HG02981 (cell line): ENCODE data around the gene DNAJB6.

Experiments
- ATAC-seq: cut with Tn5 transposase; IDR thresholded peaks from one replicate; pipeline ENCODE4 v1.9.1; 2021; ENCODE audit warnings: mild to moderate bottlenecking, moderate library complexity; ENCODE audit not compliant: unreplicated experiment

DNAJB6 gene

DNA sequence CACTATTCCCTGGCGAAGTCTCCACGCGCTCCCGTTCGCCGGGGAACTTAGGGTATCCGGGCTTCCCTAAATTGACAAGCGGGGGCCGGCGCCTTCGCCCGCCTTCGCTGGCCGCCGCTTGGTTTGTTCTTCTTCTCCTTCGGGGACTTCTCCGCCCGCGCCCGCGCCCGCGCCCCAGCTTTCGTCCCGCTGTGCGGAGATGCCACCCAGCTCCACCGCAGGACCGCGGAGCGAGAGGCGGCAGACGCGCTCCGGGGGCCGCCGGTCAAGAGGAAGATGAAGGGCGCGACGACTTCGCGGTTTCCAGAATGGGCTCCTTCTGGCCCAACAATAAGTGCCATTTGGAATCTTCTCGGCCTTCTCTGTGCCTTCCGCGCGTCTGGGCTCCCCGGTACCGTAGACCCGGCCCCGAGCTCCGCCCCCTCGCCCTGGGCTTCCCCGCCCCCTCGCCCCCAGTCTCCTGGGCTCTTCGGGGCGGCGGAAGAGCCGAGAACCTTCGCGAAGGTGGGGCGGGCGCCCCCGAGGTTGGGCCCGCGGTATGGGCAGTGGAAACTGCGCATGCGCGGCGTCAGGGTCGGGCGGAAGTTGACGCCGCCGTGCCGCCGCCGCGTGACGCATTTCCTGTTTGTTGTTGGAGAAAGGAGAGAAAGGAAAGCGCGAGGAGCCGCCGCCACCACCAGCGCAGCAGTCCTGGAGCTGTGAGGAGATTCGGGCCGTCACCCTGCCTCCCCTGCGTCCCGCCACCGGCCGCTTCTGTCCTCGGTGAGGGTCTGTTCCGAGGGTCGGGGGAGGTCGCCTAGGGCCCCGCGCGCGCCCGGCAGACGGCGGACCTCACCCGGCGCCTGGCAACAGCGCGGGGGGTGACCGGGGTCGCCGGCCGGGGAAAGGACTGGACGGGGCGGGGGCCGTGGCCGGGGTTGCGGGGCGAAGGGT lies at the start of gene DNAJB6:
TSS of gene DNAJB6 (plus strand) at position 622 of the 933 bp plus-strand sequence. CDS start 21,569 bp downstream, outside the sequence.
- ATAC-seq: peak; percentile 67

DNA sequence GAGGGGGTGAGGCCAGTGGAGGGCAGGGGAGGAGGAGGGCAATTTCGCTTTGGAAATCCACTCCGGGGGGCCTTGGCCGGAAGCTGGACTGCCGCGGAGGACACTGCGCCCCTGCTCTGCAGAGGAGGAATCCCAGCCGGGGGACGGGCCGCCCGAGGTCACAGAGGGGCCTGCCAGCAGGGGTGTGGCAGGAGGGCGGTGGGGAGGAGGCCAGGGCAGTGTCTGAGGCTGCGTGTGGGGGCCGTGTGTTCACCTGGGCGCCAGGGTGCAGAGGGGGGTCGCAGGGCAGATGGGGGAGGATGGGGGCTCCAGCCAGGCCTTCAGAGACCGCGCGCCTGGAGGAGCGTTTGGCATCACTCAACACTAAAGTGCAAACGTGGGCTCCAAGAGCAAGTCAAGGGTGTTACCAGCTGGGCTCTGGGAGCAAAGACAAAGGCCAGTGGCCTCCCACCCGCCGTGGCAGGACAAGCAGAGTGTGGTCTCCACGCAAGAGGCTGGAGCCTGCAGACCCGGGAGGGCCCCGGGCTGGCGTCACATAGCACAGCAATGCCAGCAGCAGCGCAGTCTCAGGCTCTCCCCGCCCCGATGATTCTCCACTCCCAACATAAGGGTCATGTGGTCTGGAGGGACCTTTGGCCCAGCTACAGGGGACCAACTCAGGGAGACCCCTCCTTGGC lies 45.3 kb upstream of the DNAJB6 start:
- ATAC-seq: no peak

DNA sequence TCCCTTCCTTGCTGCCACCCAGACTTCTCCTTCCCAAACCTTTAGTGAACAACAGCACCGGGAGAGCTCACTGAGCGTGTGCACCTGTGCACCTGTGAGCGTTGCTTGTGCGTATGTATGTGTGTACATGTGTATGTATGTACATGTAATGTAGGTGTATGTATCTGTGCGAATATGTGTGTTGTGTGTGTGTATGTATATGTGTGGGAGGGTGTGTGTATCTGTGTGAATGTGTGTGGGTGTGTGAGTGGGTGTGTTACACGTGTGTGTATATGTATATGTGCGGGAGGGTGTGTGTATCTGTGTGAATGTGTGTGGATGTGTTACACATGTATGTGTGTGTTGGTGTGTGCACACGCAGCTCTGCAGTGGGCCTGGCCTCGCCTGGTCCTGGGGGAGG lies 44.5 kb upstream of the DNAJB6 start:
- no peak for ATAC-seq

DNA sequence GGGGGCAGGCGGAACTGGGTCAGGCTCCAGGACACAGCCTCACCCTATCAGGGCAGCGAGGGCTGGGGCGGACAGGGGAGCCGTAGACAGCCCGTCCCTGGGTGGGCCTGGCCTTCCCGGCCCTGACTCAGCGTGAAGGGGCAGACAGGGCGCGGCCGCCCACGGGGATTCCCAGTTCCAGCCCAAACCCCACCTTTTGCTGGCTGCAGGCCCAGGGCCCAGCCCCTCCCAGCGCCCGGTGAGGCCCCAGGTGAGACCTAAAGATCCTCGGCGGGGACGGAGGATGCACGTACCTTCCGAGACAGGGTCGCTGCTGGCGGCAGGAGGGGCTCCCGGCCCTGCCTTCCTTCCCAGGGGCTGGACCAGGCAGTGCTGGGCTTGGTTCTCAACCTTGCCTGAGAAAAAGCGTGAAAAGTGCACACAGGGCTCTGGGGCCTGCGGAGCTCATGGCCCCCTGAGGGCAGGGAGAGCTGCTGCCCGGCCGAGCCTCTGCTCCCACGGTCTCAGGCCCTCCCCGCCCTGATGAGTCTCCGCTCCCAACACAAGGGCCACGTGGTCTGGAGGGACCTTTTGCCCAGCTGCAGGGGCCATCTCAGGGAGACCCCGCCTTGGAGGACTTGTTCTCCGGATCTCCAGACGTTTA lies 43.9 kb upstream of the DNAJB6 start:
- no peak for ATAC-seq

DNA sequence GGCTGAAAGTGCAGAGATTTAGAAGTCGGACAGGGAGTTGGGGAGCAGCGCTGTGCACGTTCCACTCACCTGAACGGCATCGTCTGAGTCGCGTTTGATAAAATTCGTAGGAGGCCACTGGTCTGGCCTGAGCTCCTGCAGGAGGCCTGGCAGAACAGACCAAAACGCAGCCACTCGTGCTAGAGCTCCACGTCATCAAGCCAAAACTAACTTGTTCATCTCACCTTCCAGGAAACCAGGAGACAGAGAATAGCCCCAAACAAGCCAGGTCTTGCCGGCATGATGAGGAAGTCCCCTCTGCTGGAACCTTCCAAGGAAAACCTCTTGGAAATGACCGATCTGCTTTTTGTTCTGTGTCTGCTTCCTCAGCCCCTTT lies 43.4 kb upstream of the DNAJB6 start:
- ATAC-seq: no peak

DNA sequence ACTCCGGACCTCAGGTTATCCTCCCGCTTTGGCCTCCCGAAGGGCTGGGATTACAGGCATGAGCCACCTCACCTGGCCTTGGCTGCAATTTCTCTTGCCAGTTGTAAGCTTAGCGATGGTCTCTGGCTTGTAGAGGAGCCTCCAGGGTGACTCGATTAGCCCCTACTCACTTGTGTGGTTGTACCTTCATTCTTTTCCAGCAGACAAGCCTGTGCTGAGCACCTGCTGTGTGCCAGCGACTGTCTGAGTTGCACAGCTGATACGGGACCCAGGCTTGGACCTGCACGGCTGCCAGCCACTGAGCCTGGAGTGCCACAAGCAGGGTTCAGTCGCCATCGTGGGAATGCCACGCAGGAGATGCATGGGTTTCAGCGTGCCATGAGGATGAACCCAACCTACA lies 42.0 kb upstream of the DNAJB6 start:
- ATAC-seq: no peak

DNA sequence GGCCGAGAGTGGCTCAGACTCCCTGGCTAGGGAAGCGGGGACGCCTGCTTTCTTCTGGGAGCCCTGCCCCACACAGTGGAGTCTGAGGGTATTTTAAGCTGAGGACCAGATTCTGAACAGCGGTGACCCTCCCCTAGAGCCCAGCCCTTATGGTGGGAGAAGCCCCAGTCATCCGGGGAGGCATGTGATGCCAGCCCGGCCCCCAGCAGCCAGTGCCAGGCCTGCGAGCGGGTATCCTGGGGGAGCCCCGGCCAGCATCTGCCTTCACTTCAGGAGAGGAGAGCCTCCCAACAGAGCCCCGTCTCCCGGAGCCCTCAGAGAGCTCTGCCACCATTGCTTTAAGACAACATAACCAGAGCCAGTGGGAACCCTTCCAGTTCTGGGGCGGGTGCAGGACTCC lies 41.5 kb upstream of the DNAJB6 start:
- ATAC-seq: no peak

DNA sequence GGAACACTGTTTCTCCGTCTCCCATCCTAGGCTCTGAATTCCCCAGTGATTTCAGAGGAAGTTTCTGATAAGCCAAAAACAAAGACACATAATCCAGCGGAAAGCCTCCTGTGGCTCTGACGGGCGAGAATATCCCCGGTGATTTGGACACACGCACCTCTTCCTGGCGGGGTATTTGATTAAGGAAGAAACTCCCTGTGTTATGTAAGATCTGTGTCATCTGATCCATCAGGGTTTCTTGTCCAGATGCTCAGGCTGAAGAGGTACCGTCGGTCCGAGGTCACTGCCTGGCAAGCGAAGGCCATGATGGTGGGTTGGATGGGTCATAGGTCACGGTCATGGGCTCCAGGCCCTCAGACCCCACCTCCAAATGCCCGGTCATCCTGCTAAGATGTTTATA lies 39.6 kb upstream of the DNAJB6 start:
- ATAC-seq: no peak

DNA sequence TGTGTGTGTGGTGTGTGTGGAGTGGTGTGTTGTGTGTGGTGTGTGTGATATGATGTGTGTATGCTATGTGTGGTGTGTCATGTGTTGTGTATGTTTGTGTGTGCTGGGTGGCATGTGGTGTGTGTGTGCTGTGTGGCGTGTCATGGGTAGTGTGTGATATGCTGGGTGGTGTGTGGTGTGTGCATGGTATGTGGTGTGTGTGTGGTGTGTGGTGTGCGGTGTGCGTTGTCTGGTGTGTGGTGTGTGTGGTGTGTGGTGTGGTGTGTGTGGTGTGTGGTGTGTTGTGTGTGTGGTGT lies 37.5 kb upstream of the DNAJB6 start:
- ATAC-seq: no peak

DNA sequence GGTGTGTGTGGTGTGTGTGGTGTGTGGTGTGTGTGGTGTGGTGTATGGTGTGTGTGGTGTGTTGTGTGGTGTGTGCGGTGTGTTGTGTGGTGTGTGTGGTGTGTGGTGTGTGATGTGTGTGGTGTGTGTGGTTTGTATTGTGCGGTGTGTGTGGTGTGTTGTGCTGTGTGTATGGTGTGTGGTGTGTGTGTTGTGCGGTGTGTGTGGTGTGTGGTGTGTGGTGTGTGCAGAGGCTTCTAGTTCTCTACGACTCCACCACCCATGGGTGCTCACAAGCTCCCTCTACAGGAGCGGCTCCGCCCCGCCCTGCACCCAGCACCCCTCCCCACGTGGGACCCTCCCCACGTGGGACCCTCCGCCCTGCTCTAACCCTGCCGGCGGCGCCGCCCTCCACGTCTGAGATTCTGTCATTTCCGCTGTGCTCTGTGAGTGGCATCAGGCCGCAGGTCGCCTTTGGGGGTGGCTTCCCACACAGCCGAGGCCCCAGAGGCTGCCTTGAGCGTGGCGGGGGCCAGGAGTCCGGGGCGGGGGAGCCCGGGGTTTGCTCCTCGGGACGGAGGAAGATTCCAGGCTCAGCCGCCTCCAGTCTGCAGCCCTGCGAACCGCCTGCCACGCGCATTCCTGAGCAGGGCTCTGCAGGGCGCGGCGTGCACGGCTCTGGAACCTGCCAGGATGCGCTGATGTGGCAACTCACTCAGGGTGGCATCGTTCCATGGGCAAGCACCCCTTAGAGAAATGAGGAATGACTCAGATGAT lies 37.0 kb upstream of the DNAJB6 start:
- no peak for ATAC-seq

DNA sequence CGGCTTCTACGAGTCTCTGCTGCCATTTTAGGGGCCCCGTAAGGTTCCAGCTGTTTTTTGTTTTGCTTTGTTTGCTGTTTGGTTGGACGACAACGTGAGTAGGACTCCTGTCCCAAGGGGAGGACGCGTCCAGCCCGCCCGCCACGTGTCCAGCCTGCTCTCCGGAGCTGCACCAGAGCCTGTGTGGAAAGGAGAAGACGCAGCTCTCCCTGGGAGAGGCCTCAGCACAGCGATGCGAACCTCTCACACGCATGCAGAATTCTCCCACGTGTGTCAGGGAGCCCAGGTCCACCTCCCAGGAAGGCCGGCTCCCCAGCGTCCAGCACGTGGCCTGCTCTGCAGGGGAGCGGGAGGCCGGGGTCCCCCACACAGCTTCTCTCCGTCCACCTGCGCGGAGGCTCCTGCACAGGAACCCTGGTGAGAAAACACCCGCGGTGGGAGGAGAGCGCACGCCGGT lies 36.4 kb upstream of the DNAJB6 start:
- ATAC-seq: no peak

DNA sequence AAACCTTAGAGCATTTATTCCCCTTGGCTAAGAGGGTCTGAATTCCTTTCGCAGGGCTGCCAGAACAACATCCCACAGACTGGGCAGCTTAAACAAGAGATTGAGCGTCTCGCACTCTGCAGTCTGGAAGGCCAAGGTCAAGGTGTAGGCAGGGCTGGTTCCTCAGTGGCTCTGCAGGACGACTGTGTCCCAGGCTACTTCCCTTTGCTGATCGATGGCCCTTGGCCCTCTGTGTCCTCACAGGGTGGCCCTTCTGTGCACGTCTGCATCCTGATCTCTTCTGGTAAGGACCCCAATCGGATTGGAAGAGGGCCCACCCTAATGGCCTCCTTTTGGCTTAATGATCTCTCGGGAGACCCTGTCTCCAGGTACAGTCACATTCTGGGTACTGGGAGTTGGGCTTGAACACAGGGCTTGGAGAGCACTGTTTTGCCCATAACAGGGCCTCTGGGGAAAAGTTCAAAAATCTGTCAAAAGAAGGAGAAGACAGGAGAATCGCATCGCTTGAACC lies 35.1 kb upstream of the DNAJB6 start:
- peak; percentile 1 for ATAC-seq

DNA sequence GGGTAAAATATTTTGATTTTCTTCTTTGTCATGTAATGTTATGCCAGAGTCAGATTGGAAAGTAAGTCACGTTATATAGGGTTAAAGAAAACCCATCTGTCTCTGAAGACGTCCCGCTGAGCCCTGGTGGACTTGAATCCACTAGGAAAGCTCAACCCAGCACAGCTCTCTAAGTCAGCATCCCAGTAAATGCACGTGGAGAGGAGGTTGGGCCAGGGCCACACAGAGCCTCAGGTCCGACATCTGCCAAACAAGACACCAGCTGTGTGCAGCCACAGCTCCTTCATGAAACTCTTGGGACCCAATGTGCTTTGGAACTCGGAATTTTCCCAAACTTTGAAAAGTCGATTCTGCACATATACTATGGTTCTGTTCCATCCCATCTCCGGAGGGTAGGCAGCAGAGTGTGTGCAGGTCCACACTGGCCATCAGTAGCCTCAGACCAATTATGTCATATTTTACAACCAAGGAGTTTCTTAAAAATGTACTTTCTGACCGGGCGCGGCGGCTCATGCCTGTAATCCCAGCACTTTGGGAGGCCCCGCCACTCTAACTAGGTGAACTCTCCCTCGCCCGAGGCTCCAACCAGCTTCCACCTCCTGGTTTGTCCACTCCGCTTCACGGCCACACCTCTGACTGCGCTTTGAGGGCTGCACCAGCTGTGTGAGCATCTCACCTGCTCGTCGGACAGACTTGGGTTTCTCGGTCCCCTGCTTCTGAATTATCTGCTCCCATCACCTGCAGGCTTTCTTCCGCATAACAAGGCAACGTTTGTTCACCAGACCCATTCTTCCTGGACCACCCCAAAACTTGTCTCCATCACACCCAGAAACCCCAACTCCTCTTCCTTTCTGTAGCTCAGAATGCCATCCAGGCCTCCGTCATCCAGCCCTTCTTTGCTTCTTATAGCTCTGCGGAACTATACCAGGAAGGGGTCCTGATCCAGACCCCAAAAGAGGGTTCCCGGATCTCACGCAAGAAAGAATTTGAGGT lies 29.7 kb upstream of the DNAJB6 start:
- ATAC-seq: no peak

DNA sequence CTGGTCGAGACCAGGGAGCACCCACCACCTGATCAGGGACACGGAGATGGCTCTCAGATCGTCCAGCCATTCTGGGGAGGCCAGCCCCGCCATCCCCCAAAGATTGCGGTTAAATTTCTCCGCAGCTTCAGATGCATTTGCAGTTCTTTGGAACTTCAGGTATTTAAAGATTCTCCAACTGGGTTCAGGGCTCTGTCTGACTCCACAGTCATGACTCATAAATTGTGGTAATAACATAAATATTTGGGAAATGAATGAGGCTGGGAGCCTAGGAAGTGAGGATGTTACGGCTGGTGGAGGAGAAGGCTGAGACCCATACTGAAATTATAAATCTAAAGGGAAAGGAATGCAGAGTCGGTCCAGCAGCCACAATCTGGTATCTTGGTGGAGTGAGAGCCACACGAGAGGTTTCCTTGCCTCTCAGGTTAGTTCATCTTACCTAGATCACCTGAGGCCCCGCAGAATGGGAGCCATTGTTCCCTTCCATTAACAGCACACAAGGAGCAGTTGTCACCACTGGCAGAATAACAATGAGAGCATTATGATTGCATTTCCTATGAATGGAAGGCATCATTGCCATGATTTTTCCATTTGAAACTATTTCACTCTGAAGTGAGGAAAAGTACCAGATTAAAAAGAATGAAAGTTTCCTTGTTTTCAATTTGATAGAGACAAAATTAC lies 26.7 kb upstream of the DNAJB6 start:
- no peak for ATAC-seq

DNA sequence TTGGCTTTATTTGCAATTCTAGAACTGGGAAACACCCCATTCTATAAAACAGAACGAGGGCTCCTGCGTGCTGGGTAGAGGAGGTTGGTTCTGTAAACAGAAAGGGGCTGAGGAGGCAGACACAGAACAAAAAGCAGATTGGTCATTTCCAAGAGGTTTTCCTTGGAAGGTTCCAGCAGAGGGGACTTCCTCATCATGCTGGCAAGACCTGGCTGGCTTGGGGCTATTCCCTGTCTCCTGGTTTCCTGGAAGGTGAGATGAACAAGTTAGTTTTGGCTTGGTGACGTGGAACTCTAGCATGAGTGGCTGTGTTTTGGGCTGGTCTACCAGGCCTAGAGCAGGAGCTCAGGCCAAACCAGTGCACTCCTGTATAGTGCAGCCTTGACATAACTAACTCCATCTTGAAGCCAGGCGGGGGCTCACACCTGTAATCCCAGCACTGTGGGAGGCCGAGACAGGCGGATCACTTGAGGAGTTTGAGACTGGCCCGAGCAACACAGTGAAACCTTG lies 26.1 kb upstream of the DNAJB6 start:
- no peak for ATAC-seq

DNA sequence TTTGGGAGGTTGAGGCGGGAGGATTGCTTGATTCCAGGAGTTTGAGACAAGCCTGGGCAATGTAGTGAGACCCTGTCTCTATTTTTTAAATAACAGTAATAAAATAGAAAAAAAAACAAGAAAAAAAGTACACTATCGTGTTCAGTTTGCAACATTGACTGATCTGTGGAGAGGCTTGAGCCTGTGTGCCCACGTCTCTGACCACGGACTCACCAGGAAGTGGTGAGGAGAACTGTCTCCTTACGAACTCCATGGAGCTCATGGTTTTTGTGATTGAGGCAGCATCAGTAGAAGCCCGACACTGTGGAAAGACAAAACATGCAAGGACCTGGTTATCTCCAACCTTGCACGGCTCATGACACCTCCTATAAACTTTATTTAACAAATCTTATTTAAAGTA lies 23.9 kb upstream of the DNAJB6 start:
- ATAC-seq: no peak

DNA sequence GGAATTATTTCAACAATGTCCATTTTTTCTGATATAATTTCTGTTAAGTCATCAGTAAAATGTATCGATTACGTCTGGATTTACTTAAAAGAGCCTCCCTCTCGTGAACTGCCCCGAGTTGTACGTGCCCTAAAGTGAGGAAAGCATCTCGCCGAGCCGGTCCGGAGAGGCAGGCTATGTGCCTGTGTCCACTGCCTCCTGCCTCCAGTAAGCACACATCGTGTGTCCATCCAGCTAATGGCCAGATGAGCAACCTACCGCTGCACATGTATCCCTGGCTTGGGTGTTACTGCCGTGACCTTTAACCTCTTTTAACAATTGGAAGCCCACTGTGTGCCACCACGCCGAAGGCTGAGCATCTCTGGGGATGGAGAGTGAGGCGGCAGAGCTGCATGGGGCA lies 23.2 kb upstream of the DNAJB6 start:
- ATAC-seq: no peak

DNA sequence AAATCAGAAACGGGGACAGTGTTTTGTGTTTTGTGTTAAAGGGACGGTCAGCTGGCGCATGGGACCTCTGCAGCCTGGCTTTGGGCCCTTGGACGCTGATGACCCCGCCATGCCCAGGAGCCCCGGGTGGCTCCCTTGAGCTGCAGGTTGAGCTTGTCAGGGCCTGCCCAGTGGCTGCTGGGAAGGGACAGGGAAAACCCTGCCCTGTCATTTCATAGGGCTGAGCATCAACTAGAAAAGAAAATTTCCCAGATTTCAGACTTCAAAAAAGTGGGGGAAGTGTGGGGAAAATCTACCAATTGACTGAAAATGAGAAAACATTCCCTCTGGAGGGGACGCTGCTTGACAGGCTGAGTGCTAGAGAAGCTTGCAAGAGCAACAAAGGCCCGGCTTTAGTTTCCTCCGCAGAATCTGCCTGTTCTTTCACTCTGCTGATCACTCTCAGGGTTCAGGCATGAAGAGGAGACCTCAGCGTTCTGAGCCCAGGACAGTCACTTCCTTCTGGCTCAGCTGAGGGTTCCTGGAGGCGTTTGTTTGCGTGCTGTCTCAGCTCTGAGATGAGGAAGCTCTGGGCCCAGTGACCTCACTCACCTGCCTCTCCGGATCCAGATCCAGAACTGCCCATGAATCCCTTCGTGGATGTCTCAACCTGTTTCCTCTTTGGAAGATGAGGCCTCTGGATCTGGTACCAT lies 18.6 kb upstream of the DNAJB6 start:
- peak; percentile 72 for ATAC-seq
